CD4-positive, alpha-beta T cell treated with Interleukin-21 for 1 hour (primary cell): ENCODE measurements around the gene GSS.
A peak's percentile ranks its signal among the peaks of the same experiment; 100 is the strongest.

Experiments
- DNase-seq: peaks from one replicate; pipeline ENCODE4 v3.0.0-alpha.2; 2020

GSS gene

DNA sequence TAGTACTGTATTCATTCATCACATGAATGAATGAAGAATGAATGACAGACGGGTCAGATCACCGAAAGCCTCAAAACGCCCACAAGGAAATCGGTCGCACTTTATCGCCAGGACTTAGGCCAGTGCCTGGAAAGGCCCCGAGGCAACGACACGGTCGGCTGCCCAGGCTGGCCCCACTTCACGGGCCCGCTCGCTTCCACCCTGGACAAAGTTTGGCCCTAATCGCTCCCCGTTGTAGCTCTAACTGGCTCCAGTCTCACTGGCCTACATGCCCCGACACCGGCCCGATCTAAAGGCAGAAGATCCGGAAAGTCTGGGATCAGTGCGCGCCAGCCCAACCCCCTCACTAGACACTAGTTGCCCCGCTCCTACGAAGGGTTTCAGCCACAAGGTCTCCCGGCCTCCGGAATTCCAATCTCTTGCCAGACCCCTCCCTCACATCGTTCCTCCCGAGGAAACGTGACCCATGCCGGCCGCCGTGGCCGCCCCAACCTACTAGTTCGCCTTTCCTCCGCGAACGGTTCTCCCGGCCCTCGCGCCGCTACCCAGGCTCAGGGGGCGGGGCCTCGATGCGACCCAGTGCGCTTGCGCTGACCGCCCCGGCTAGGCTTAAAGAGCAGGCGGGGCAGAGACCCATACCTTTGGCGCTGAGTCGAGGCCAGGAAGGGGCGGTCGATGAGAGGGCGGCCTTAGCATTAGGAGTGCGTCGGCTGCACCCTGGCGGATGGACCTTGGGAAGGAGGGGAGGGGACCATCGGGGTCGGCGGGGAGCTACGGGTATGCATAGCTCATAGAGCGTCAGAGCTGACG is at the start of gene GSS, which contains the start of gene MYH7B:
Gene GSS, minus strand, starts transcription at position 576 of the 810 bp plus-strand sequence. CDS start 3,954 bp downstream, outside the sequence.
Gene MYH7B, plus strand, starts transcription at position 638 of the 810 bp plus-strand sequence. CDS start 22,138 bp downstream, outside the sequence.
- peak; percentile 97 for DNase-seq

DNA sequence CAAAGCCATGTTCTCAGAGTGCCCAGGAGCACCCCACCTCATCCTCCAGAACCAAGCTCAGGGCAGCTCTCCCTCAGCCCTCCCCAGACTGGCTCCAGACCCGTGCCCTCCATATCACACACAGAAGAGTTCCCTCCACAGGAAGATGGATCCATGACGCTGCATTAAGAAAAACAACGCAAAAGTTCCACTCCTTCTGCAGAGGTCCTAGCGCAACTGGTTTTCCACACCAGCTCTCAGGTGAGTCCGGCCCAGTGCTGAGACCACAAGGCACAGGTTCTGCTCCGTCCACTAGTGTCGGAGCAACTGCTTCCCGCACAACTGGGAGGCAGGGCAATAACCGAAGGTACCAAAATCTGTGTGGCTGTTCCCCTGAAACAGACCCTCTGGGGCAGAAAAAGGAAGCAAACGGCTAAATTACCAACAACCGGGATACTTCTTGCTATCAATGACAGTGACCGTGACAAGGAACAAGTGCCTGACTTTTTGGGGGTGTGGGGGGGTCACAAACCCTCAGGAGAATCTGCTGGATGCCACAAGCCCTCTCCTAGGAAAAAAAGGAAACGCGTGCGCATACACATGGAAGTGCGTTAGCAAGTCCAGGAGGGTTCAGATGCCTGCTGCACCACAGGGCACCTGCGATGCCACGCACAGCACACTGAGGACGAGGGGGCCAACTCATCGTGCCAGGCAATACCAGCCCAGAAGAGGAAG is 49.3 kb upstream of the GSS start:
- no peak for DNase-seq

DNA sequence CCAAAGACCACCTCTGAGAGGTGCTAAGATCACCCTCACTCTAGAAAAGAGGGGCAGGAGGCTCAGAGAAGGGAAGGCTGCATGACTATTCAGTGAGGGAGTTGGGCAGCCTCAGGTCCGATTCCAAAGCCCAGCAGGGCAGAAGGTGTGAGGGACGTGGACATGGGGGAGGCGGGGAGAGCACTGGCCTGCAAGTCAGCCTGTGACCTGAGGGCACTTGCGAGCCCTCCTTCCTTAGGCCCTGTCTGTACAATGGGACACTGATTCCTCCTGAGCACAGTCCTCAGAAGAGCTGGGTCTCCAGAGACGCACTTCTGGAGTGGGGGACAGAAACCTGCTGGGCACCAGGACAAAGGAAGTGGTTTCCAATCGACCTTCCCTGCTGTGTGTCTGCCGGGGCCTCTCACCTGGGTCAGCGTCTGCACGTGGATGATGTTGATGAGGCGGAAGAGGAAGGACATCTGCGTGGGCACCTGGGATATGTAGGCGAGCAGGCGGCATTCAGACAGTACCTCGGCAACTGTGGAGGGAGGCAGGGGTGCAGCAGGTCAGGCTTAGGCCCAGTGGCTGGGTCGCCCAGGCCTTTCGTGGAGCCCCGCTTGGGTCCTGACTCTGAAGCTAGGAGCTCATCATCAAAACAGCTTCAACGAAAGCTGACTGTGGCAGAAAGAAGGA is 48.6 kb upstream of the GSS start:
- DNase-seq = no peak

DNA sequence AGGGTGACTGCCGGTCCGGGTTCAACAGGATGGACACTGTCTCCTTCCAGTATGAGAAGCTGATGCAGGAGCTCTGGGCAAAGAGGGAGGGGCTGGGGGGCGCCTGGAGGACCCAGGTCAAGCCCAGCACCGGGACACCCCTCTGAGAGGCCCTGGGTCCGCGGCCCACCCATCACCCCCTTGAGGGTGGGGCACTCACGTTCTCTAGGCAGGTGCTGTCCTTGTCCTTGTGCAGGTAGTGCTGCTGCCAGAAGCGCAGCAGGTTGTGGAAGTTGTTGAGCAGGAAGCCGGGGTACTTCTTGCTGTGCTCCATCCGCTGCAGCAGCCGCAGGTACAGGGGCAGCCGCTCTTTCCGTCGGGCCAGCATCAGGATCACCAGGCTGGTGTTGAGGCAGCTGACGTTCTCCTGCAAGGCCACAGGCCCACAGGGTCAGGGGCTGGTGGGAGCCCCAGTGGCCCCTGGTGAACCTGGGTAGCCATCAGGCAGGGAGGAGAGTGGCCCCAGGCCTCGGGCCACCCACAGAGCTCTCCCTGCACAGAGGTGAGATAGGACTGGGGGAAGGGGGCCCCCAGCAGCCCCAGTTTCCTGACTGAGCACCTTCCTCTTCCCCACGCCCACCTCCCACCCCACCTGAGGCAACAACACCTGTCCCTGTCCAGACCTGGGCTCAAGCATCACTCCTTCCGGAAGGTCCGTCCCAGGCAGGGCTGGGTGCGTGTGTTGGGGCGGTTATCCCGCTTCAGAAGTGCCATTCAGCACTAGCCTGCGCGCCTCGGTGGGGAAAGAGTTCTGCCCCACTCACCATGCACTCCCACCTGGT is 47.8 kb upstream of the GSS start:
- DNase-seq = no peak

DNA sequence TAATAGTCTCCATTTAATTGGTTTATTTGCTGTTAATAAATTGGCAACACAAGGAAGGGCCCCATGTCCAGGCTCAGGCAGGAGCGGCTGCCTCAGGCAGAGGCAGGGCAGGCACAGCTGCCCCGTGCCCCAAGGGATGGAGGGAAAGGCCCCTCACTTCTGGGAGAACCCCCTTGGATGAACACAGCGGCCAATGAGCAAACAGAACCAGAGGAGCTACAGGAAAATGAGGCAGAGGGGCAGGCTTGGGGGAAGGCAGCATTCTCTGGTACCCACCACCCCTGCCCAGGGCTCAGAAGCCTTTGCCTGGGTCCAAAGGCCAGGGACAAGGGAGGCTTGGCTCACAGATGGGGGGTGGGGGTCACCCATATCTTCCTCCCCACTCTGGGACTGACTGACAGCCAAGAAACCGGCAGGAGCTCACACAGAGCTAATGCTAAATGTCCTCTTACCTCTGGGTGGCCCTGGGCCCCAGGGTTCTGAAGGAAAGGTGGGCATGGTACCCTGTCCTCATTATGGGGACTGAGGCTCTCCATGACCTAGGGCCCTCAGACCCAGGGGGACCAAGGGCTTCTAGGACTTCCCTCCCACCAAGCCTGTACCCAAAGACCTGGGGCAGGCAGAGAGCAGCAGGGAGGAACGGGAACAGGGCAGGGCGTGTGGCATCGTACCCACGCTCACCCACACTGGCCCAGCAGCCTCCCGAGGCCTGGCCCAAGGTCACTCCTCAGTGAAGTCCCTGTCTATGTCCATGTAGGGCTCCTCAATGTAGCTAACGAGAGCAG is 47.0 kb upstream of the GSS start:
- no peak for DNase-seq

DNA sequence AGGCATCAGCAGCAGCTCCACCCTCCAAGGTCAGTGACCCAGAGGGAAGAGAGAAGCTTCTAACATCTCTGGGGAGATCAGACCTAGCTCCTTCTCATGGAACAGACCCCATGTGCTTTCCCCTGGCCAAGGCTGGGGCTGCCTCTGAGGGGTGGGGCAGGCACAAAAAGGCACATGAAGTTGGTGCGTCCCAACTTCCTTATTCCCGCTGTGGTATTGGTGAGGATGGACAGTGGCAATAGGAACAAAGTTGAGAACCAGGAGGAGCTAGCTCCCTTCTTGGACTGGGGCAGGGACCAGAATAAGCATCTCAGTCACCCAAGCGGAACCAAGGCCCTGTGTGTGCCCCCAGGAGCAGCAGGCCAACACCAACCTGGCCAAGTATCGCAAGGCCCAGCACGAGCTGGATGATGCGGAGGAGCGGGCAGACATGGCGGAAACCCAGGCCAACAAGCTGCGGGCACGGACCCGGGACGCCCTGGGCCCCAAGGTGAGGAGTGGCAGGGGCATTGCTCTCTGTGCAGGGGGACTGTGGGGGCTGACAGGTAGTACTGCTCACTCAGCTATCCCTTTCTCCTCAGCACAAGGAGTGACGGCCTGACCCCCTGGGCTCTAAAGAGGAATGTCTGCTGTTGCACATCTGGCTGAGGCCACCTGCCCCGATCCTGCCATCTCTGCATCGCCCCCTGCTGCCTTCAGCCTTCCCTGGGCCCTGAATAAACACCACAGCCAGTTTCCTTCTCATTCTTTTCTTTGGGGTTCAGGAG is 46.2 kb upstream of the GSS start:
- DNase-seq = no peak

DNA sequence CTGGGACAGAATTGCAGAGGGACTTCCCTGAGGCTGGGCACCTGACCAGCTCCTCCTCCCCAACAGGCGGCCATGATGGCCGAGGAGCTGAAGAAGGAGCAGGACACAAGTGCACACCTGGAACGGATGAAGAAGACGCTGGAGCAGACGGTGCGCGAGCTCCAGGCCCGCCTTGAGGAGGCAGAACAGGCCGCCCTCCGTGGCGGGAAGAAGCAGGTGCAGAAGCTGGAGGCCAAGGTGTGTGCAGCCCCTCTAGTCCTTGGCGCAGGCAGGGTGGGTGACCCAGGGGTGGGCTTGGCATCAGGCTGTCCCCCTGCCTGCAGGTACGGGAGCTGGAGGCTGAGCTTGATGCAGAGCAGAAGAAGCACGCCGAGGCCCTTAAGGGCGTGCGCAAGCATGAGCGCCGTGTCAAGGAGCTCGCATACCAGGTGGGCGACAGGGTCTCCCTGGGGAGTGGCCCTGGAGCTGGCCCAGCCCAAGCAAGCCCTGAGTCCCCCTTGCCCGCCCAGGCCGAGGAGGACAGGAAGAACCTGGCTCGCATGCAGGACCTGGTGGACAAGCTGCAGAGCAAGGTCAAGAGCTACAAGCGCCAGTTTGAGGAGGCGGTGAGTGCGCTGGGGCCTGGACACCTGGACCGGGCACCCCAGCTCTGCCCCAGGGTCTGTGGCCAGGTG is 45.5 kb upstream of the GSS start:
- no peak for DNase-seq

DNA sequence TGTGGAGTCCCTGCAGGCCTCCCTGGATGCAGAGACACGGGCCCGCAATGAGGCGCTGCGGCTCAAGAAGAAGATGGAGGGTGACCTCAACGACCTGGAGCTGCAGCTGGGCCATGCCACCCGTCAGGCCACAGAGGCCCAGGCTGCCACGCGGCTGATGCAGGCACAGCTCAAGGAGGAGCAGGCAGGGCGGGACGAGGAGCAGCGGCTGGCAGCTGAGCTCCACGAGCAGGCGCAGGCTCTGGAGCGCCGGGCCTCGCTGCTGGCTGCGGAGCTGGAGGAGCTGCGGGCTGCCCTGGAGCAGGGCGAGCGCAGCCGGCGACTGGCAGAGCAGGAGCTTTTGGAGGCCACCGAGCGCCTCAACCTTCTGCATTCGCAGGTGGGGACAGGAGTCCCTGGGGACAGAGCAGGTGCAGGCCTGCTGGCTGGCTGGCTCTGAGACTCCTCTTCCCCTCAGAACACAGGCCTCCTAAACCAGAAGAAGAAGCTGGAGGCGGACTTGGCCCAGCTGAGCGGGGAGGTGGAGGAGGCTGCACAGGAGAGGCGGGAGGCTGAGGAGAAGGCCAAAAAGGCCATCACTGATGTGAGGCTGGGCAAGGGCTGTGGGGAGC is 44.8 kb upstream of the GSS start:
- DNase-seq = no peak

DNA sequence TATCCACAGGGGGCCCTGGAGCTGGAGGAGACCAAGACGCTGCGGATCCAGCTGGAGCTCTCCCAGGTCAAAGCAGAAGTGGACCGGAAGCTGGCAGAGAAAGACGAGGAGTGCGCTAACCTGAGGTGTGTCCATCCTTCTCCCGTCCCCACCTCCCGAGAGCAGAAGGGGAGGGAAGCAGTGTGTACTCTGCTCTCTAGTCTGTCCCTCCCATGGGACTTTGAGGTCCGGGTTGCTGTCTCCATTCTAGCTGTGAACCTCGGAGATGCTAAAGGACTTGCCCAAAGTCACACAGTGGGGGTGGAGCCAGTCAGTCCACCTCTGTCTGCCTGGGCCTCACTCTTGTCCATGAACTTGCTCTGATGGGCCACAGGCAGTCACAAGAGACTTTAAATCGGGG is 44.2 kb upstream of the GSS start:
- DNase-seq = no peak

DNA sequence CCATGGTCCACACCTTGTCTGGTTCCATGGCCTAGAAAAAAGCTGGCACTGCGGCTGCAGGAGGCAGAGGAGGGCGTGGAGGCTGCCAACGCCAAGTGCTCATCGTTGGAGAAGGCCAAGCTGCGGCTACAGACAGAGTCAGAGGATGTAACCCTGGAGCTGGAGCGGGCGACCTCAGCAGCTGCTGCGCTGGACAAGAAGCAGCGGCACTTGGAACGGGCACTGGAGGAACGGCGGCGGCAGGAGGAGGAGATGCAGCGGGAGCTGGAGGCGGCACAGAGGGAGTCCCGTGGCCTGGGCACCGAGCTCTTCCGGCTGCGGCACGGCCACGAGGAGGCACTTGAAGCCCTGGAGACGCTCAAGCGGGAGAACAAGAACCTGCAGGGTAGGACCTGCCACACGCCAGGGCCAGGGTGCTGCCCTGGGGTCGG is 43.4 kb upstream of the GSS start:
- no peak for DNase-seq

DNA sequence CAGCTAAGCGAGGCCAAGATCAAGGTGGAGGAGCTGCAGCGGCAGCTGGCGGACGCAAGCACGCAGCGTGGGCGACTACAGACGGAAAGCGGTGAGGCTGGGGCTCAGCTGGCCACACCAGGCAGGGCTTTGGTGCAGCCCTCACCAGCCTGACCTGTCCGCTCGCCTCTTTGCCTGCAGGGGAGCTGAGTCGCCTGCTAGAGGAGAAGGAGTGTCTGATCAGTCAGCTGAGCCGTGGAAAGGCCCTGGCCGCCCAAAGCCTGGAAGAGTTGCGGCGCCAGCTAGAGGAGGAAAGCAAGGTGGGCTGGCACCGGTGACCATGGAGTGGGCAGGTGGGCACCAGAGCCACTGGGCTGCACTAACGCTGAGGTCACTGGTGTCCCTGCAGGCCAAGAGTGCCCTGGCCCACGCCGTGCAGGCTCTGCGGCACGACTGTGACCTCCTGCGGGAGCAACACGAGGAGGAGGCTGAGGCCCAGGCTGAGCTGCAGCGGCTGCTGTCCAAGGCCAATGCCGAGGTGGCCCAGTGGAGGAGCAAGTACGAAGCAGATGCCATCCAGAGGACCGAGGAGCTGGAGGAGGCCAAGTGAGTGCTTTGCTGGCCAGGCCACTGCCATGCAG is 42.8 kb upstream of the GSS start:
- DNase-seq = no peak

DNA sequence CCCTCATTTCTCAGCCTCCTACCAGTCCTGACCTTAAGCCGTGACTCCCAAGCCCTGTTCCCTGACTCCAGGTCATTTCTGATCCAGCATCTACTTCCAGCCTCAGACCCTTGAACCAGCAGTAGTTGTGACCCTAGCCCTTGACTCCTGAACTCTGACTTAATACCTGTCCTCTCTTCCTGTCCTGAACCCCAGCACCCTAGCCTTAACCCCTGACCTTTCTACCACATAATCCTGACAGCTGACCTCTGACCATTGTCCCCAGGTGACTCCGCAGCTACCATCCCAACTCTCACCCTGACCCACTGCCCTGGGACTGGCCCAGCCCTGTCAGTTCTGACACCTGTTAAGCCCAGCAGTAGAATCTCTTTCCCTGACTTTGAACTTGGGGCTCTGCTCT is 42.2 kb upstream of the GSS start:
- DNase-seq = no peak

DNA sequence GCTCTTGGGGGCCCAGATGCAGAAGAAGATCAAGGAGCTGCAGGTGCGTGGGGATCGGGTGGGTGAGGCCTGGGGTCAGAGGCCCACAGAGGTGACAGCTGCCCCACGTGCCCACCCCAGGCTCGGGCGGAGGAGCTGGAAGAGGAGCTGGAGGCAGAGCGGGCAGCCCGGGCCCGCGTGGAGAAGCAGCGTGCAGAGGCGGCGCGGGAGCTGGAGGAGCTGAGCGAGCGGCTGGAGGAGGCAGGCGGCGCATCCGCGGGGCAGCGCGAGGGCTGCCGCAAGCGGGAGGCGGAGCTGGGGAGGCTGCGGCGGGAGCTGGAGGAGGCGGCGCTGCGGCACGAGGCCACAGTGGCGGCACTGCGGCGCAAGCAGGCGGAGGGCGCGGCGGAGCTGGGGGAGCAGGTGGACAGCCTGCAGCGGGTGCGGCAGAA is 41.5 kb upstream of the GSS start:
- no peak for DNase-seq

DNA sequence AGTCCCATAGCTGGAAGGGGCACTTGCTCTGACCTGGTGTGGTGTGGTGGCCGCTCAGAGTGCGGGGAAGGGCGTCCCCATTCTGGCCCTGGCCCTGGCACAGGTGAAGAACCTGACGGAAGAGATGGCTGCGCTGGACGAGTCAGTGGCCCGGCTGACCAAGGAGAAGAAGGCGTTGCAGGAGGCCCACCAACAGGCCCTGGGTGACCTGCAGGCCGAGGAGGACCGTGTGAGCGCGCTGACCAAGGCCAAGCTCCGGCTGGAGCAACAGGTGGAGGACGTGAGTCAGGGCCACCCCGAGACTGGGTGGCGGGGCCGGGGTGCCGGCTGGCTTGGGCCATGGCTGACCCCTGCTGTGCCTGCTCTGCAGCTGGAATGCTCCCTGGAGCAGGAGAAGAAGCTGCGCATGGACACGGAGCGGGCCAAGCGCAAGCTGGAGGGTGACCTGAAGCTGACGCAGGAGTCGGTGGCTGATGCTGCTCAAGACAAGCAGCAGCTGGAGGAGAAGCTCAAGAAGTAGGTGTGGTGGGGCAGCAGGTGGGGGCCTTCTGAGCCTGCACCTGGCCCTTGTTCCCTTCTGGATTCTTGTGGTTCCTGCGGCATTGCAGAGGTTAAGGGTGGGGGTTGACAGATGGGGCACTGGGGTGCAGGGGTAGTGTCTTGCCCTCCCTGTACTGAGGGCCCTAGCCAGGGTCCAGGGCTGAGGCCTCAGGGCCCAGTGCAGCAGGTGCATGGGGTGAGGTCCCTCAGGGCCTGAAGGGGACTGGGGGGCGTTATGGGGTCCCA is 40.8 kb upstream of the GSS start:
- DNase-seq = no peak

DNA sequence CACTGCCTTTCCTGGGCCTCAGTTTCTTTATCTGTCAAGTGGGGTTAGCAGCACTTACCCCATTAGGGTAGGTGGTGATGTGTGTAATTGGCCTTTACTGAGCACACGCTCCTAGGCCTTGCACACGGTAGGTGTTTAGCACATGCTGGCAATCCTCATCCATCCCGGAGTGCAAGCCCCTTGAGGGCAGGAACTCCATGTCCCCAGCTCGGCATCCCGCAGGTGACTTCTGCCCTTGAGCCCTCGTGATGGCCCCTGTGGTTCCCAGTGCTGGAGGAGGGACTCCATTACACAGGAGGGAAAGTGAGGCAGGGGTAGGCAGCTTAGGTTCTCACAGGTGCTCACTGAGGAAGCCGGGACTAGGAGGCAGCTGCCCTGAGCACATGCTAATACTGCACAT is 40.1 kb upstream of the GSS start:
- DNase-seq = no peak

DNA sequence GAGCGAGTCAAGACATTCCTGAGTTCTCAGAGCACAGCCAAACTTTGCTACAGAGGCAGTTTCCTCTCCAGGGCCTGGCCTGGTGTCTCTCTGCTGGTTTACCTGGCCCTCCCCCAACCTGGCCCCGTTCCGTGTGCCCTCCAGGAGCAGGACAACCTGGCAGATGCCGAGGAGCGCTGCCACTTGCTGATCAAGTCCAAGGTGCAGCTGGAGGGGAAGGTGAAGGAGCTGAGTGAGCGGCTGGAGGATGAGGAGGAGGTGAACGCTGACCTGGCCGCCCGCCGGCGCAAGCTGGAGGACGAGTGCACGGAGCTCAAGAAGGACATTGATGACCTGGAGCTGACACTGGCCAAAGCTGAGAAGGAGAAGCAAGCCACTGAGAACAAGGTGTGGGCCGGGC is 39.6 kb upstream of the GSS start:
- DNase-seq = no peak

DNA sequence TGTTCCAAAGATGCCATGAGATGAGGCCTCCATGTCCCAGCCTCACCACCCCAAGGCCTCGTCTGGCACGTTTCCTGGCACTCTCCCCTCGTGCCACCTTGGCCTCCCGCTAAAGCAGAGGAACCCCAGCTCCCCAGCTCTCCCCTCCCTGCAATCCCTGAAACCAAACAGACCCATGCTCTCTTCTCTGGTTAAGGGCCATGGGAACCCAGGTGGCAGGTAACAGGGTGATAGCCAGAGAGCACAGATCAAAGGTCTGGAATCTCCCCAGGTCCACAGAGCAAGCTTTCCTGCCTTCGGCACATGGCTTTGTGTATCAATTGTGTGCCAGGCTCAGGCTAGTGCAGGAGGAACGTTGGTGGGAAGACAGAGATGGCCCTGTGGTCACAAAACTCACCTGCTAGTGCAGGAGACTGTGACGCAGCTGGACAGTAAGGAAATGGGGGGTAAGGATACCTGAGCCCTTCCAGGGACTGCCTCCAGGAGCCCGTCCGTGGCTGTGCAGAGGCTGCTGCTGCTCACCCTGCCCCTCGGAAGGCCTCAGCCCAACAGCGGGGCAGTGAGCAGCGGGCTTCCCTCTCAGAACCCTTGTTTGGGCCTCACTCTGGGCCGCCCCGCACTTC is 39.0 kb upstream of the GSS start:
- DNase-seq = no peak

DNA sequence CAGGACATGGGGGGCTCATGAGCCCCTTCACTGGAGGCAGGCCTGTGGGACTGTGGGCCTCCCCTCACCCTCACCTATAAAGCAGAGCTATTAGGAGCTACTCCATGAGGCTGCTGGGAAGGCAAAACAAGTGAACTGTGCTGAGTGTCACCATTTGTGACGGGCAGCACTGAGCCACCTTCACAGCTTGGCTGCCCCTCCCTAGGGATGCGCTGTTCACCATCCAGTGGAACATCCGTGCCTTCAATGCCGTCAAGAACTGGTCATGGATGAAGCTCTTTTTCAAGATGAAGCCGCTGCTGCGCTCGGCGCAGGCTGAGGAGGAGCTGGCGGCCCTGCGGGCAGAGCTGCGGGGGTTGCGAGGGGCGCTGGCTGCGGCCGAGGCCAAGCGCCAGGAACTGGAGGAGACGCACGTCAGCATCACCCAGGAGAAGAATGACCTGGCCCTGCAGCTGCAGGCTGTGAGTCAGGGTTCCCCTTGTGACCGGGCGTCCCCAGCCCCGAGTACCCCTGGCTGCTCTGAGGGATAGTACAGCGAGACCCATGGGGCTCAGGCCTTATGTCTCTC is 38.4 kb upstream of the GSS start:
- no peak for DNase-seq
